Hindlimb muscle (tissue), 1 donor: Measurements from ENCODE around the gene AGFG2. TPM values are rescaled to one million over a fixed set of nuclear protein-coding genes. Genes with fewer than 3 reads are reported as not detected.

Source experiments
- DNase-seq: peaks from one replicate; pipeline ENCODE4 v3.0.0-alpha.2; 2013
- polyA plus RNA-seq: library from polyadenylated mRNA; unstranded; fragments of 120-200 nt; gene quantifications from one replicate; pipeline ENCODE4 v1.2.1, GENCODE V29; 2013; ENCODE audit not compliant: insufficient read length

AGFG2 gene
- polyA plus RNA-seq, 1 donor = 15.6 TPM

DNA sequence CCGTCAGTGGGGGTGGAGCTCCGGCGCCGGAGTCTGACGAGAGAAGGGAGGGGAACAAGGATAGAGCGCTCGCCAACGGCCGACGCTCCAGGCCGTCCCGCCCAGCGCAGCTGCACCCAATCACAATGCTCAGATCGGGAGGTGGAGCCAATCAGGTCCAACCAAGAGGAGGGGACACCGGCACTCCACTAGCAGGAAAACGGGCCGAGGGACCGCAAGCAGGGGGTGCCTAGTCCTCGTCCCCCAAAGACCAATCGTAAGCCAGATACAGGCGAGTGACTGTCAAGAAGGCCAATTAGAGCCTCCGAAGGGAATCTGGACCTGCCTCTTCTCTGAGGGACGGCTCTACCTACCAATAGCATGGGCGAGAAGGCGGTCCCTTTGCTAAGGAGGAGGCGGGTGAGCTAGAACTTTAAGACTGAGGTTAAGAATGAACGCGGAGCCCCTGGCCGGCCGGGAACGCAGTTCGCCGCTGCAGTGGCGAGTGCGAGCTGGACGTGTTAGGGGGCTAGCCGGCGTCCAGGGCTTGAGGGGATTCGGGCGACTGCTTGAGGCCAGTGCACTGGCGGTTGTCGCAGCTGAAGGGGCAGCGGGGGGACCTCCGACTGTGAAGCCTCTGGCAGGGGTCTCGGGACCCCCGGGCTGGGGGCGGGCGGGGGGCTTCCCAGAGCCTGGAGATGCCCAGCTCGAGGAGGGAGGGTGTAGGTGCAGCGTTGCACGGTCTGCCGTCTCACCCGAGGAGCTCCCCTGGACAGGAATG, 47.4 kb downstream of the AGFG2 start, which contains the start of gene FBXO24:
FBXO24 (plus strand) TSS at position 63 of the 760 bp plus-strand sequence; CDS start at position 361, 298 bp downstream.
- peak; percentile 100 for DNase-seq

- DNase-seq = no peak
Observed at GRCh38 chr7:100588438-100588837, 49.4 kb downstream of the AGFG2 start.

GRCh38 chr7:100589341-100589947, 50.4 kb downstream of the AGFG2 start:
- DNase-seq = no peak

GRCh38 chr7:100590077-100590737, 51.2 kb downstream of the AGFG2 start:
- DNase-seq = no peak

- DNase-seq = no peak
Observed at GRCh38 chr7:100591596-100591995, 52.6 kb downstream of the AGFG2 start.

- DNase-seq = no peak
Observed at GRCh38 chr7:100595188-100595587, 56.2 kb downstream of the AGFG2 start.

GRCh38 chr7:100598425-100598824, 59.4 kb downstream of the AGFG2 start:
- DNase-seq = no peak

- no peak for DNase-seq
Observed at GRCh38 chr7:100599911-100600729, 61.1 kb downstream of the AGFG2 start.

- no peak for DNase-seq
Observed at GRCh38 chr7:100600730-100601038, 61.7 kb downstream of the AGFG2 start.

GRCh38 chr7:100602889-100603725, 64.1 kb downstream of the AGFG2 start:
- peak; percentile 88 for DNase-seq

- DNase-seq = no peak
Observed at GRCh38 chr7:100603726-100604027, 64.7 kb downstream of the AGFG2 start.

GRCh38 chr7:100604028-100604975, 65.3 kb downstream of the AGFG2 start:
- no peak for DNase-seq

DNA sequence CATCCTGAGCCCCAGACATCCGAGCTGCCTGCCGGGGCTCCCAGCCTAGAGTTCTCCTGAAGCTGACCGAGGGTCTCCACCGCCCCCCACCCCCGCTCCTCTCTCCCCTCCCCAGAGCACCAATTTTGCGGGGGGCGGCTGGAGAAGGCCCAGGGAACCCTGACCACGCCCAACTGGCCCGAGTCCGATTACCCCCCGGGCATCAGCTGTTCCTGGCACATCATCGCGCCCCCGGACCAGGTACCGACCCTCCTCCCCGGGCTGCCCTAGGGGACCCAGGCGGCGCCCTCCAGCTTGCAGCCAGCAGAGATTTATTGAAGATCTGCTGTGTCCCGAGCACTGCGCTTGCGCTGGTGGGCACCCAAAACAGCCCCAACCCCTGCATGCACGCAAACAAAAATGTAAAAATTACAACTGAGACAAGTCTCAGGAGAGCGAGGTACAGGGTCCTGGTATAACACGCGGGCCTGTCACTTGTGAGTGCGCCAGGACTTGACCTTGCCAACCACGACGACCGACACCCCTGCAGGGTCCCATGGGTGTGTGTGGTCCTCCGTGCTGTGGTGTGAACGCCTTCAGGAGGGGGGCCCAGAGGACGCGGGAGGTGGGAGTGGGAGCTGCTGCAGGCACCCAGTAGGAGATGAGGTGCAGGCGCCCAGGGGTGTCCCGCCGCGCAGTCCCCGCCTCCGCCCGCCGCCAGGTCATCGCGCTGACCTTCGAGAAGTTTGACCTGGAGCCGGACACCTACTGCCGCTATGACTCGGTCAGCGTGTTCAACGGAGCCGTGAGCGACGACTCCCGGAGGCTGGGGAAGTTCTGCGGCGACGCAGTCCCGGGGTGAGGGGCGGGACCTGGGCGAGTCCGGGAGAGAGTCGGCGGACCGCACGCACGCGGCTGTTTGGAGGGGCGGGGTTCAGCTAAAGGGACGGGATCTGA, 66.2 kb downstream of the AGFG2 start:
- no peak for DNase-seq

DNA sequence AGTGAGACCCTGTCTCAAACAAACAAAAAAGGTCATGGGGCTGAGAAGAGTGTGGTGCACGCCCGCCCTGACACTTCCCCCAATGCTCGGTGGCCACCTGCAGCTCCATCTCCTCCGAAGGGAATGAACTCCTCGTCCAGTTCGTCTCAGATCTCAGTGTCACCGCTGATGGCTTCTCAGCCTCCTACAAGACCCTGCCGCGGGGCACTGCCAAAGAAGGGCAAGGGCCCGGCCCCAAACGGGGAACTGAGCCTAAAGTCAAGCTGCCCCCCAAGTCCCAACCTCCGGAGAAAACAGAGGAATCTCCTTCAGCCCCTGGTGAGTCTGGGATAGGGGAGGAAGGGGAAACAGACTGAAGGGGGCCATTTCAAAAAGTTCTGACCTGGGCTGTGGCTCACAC, 67.3 kb downstream of the AGFG2 start:
- DNase-seq = no peak

DNA sequence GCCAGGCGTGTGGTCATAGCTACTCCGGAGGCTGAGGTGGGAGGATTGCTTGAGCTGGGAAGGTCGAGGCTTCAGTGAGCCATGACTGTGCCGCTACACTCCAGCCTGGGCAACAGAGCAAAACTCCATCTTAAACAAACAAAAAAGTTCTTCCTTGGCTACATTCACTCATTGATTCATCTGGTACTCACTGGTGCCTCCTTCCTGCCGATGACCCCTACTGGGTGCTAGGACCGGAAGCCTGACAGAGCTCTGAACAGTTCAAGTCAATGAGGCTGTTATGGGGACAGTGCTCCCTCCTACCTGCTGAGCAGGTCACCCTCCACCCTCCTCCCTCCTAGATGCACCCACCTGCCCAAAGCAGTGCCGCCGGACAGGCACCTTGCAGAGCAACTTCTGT, 68.1 kb downstream of the AGFG2 start:
- DNase-seq = no peak

- DNase-seq = no peak
Observed at GRCh38 chr7:100609958-100610357, 71.0 kb downstream of the AGFG2 start.

GRCh38 chr7:100611983-100612729, 73.2 kb downstream of the AGFG2 start, which contains the start of gene MOSPD3:
Gene MOSPD3, plus strand, starts transcription at chr7:100612540. Its CDS starts 252 bp downstream, at chr7:100612792.
- peak; percentile 99 for DNase-seq

GRCh38 chr7:100612730-100613390, 73.9 kb downstream of the AGFG2 start:
- no peak for DNase-seq
